BLaER1 treated with 17β-estradiol and CSF1 and Interleukin-3, amounts not matched to agents 10 nM and 100 nM (cell line): ENCODE measurements around the gene TMEM131.
"Not testable (repeated sequence)": the region's sequence is repeated elsewhere in the genome, so short reads cannot be mapped to it uniquely, and the experiment has no call there.

Source experiments
- H3K27ac ChIP-seq, 11 experiments: shearing (Covaris generic); formaldehyde crosslinking; 2 replicates each; pipeline ENCODE4 v1.8.1; 2022
- H3K27me3 ChIP-seq, 11 experiments: shearing (Covaris generic); formaldehyde crosslinking; 2 replicates each; pipeline ENCODE4 v1.8.1; 2022
- H3K36me3 ChIP-seq, 11 experiments: shearing (Covaris generic); formaldehyde crosslinking; 2 replicates each; pipeline ENCODE4 v1.8.1; 2022
- H3K4me1 ChIP-seq, 10 experiments: shearing (Covaris generic); formaldehyde crosslinking; 2 replicates each; pipeline ENCODE4 v1.8.1; 2022
- H3K4me2 ChIP-seq, 11 experiments: shearing (Covaris generic); formaldehyde crosslinking; 2 replicates each; pipeline ENCODE4 v1.8.1; 2022
- H3K4me3 ChIP-seq, 10 experiments: shearing (Covaris generic); formaldehyde crosslinking; 2 replicates each; pipeline ENCODE4 v1.8.1; 2022
- H3K9ac ChIP-seq, 11 experiments: shearing (Covaris generic); formaldehyde crosslinking; 2 replicates each; pipeline ENCODE4 v1.8.1; 2022
- H3K9me3 ChIP-seq, 11 experiments: shearing (Covaris generic); formaldehyde crosslinking; replicated peaks in 1 of 11; 2 replicates each; pipeline ENCODE4 v1.8.1; 2022
- H4K20me1 ChIP-seq, 11 experiments: shearing (Covaris generic); formaldehyde crosslinking; 2 replicates each; pipeline ENCODE4 v1.8.1; 2022
- Cebpa-rat ChIP-seq, 11 experiments: shearing (Covaris generic); IDR thresholded peaks; 2 replicates each; pipeline ENCODE4 v1.8.1; 2022

TMEM131 gene

DNA sequence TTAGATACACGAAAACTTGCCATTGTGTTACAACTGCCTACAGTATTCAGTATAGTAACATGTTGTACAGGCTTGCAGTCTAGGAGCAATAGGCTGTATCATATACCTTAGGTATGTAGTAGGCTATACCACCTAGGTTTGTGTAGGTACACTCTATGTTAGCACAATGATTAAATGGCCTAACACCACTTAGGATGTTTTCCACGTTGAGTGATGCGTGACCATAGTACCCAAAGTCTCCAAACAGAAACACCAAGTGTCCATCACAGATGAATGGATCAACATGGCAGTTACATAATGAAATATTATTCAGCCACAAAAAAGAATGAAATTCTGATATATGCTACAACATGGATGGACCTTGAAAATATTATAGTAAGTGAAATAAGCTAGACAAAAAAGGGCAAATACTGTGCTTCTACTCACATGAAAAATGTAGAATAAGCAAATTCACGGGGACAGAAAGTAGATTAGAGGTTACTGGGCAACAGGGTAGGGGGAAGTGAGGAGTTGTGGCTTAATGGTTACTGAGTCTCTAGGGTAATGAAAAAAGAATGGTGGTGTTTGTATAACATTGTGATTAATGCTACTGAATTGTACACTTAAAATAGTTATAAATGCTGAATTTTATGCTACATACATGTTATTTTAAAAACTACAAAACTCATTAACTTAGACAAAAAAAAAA lies 62.6 kb downstream of the TMEM131 start:
- H4K20me1 ChIP-seq: peaks cover 8 to 98% (median 15%) of the 10 kb centered on the region in 11 experiments; a peak in 16 of 22 replicates
- H3K27me3 ChIP-seq: no peaks in the 10 kb centered on the region
- peaks cover 0 to 9% (median 0%) of the 10 kb centered on the region in 11 experiments; a peak in 4 of 22 replicates for H3K36me3 ChIP-seq
- H3K27ac ChIP-seq: peak overlapping the region in 6 of 11 experiments; percentile 83 to 92 (median 86); a peak in 11 of 22 replicates
- H3K4me1 ChIP-seq: peaks cover 50 to 85% (median 75%) of the 10 kb centered on the region in 10 experiments
- H3K9me3 ChIP-seq: peaks cover 0 to 13% (median 6%) of the 10 kb centered on the region in 11 experiments; a peak in 9 of 22 replicates
- H3K9ac ChIP-seq: no peak overlapping the region
- peak overlapping the region in 9 of 11 experiments; percentile 2 to 86 (median 31); a peak in 12 of 22 replicates for H3K4me2 ChIP-seq
- H3K4me3 ChIP-seq: no peak overlapping the region
- TF ChIP-seq Cebpa-rat (IDR thresholded peaks at IDR 0.05): no peak

DNA sequence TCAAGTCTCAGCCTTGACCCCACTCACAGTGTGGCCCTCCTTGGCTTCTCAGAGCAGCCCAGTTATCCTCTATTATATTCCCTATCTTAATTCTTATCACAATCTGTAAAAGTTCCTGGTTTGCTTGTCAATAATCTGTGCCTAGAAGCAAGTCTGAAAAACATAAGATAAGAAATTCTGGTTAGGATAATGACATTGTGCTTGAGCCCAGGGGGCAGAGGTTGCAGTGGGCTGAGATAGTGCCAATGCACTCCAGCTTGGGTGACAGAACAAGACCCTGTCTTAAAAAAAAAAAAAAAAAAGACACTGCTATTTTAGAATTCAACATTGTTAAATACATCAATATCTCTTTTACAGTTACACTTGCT lies 63.9 kb downstream of the TMEM131 start:
- peaks cover 8 to 94% (median 15%) of the 10 kb centered on the region in 11 experiments; a peak in 16 of 22 replicates for H4K20me1 ChIP-seq

DNA sequence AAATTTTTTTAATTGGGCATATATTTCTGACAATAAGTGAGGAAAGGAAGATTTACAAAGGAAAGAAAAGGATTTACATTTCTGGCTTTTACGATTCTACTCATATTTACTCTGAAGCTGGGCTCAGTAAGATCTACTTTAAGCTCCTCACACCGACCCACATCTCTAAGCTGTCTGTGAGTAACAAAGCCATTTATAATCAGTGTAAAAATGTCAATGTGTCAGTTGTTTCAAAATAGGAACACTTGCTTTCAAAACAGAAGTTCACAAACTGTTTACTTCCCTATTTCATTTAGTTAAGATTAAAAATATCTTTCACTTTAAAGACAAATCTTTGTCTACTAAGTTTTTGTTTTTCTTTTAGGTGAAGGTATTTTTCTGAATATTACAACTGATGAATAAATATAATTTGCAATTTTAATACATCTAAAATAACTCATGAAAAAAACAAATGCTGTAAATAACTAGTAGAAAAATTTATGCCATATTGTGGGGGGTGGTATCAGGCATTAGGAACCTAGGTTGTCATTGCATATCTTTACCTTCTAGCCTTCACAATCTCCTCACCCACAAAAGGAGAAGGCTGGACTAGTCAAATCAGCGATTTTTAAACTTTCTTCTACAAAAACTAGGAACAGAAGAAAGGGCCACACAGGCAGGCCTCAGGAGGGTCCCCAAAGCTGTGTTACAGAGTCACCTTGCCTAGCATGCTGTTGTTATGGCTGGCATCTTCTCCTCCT lies 64.5 kb downstream of the TMEM131 start:
- Histone ChIP-seq H4K20me1 (peaks cover 6 to 94% (median 13%) of the 10 kb centered on the region in 11 experiments; a peak in 16 of 22 replicates), H3K4me2 (peak overlapping the region; percentile 65 to 89 (median 82)), H3K27ac (peak overlapping the region; percentile 64 to 92 (median 83); a peak in 21 of 22 replicates), H3K4me1 (peaks cover 39 to 82% (median 63%) of the 10 kb centered on the region in 10 experiments), H3K27me3 (no peaks in the 10 kb centered on the region), H3K9ac (peak overlapping the region; percentile 59 to 79 (median 70)), H3K4me3 (peak overlapping the region; percentile 15 to 47 (median 36); a peak in 12 of 20 replicates), H3K36me3 (peaks cover 0 to 17% (median 6%) of the 10 kb centered on the region in 11 experiments; a peak in 10 of 22 replicates), H3K9me3 (peaks cover 0 to 17% (median 7%) of the 10 kb centered on the region in 11 experiments; a peak in 10 of 22 replicates)
- no peak for TF ChIP-seq Cebpa-rat (IDR thresholded peaks at IDR 0.05)

More for the DNA sequence above, 63.9 kb downstream of the TMEM131 start:
- no peak for TF ChIP-seq Cebpa-rat (IDR thresholded peaks at IDR 0.05)
- Histone ChIP-seq H3K4me3 (0 out of 20 replicates have a peak overlapping the region, but pooled peaks of 1 of the 10 experiments have one; percentile 8), H3K9ac (peak overlapping the region in 10 of 11 experiments; percentile 23 to 79 (median 70); a peak in 20 of 22 replicates), H3K9me3 (peaks cover 0 to 17% (median 7%) of the 10 kb centered on the region in 11 experiments; a peak in 9 of 22 replicates), H3K27me3 (no peaks in the 10 kb centered on the region), H3K4me1 (peaks cover 45 to 82% (median 68%) of the 10 kb centered on the region in 10 experiments), H3K36me3 (peaks cover 0 to 14% (median under 1%) of the 10 kb centered on the region in 11 experiments; a peak in 8 of 22 replicates), H3K27ac (peak overlapping the region; percentile 6 to 92 (median 83); a peak in 21 of 22 replicates), H3K4me2 (peak overlapping the region; percentile 65 to 89 (median 82))

DNA sequence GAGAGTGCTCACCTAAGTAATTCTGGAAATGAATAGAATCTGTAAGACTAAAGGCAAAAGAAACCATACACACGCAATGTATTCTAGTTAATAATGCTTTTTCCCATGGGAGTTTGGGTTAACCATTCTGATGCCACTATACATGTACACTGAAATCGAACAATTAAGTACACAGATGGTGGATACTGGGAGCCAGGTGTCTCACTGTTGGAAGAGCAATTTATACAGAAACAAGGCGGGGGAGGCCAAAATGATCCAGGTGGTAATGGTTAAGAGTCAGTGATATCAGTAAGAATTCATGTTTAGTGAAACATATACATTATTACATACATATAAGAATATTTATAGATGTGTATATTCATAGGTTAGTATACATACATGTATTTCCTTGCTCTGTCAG lies 67.2 kb downstream of the TMEM131 start:
- peaks cover 10 to 39% (median 14%) of the 10 kb centered on the region in 11 experiments; a peak in 15 of 22 replicates for H3K9me3 ChIP-seq
- no peak overlapping the region for H3K9ac ChIP-seq
- H3K4me1 ChIP-seq: peaks cover 30 to 58% (median 46%) of the 10 kb centered on the region in 10 experiments
- TF ChIP-seq Cebpa-rat (IDR thresholded peaks at IDR 0.05): no peak
- H3K4me3 ChIP-seq: no peak overlapping the region
- peaks cover 26 to 44% (median 32%) of the 10 kb centered on the region in 11 experiments for H3K36me3 ChIP-seq
- peak overlapping the region in 2 of 11 experiments; percentile 12 to 90; a peak in 1 of 22 replicates for H3K27ac ChIP-seq
- no peaks in the 10 kb centered on the region for H3K27me3 ChIP-seq
- H4K20me1 ChIP-seq: peaks cover 0 to 72% (median 0%) of the 10 kb centered on the region in 11 experiments; a peak in 5 of 22 replicates
- peak overlapping the region in 4 of 11 experiments; percentile 75 to 86 (median 82); a peak in 7 of 22 replicates for H3K4me2 ChIP-seq

DNA sequence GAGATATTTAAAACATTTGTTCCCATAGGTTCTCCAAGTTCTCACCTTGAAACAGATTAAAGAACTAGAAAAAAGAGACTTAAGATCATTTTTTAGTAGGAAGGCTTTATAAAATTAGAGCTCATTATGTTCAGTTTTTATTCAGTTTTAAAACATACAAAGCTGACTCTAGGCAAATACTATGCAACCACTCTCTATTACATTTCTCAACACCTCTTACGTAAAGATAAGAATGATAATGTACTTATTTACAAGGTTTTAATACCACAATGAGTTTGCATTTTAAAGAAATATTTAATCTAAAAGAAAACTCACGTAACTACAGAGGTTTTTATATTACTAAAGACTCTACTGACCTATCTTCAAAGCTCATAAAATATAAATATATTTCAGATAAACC lies 68.8 kb downstream of the TMEM131 start:
- Histone ChIP-seq H3K36me3 (peaks cover 42 to 60% (median 49%) of the 10 kb centered on the region in 11 experiments), H3K4me2 (peak overlapping the region in 2 of 11 experiments; percentile 4 to 6; a peak in 2 of 22 replicates), H3K9me3 (peaks cover 8 to 34% (median 14%) of the 10 kb centered on the region in 11 experiments; a peak in 21 of 22 replicates), H4K20me1 (peaks cover 0 to 58% (median 0%) of the 10 kb centered on the region in 11 experiments; a peak in 5 of 22 replicates), H3K27me3 (no peaks in the 10 kb centered on the region), H3K4me1 (peaks cover 21 to 41% (median 32%) of the 10 kb centered on the region in 10 experiments), H3K4me3 (no peak overlapping the region), H3K27ac (peak overlapping the region in 1 of 11 experiments; percentile 19; a peak in 2 of 22 replicates), H3K9ac (no peak overlapping the region)
- TF ChIP-seq Cebpa-rat (IDR thresholded peaks at IDR 0.05): no peak

DNA sequence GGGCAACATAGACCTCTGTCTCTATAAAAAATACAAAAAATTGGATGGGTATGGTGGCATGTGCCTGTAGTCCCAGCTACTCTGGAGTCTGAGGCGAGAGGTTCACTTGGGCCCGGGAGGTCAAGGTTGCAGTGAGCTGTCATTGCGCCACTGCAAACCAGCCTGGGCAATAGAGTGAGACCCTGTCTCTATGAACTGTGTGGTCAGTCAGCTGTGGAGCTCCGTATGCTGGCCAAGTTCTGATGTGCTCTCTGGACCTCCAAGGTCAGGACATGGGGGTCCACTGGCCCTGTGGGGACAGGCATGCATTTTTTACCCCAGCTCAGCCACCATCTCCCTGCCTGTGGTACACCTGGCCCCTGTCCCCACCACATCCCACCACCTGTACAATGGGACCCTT lies 71.6 kb downstream of the TMEM131 start:
- no peak overlapping the region for H3K9ac ChIP-seq
- H3K4me2 ChIP-seq: no peak overlapping the region
- H3K27me3 ChIP-seq: no peaks in the 10 kb centered on the region
- peaks cover 68 to 88% (median 76%) of the 10 kb centered on the region in 11 experiments for H3K36me3 ChIP-seq
- H3K4me1 ChIP-seq: peaks cover under 1 to 16% (median 5%) of the 10 kb centered on the region in 10 experiments; a peak in 18 of 20 replicates
- H4K20me1 ChIP-seq: peaks cover 0 to 32% (median 0%) of the 10 kb centered on the region in 11 experiments; a peak in 3 of 22 replicates
- no peak for TF ChIP-seq Cebpa-rat (IDR thresholded peaks at IDR 0.05)
- peaks cover 32 to 62% (median 42%) of the 10 kb centered on the region in 11 experiments for H3K9me3 ChIP-seq
- no peak overlapping the region for H3K4me3 ChIP-seq
- no peak overlapping the region for H3K27ac ChIP-seq

DNA sequence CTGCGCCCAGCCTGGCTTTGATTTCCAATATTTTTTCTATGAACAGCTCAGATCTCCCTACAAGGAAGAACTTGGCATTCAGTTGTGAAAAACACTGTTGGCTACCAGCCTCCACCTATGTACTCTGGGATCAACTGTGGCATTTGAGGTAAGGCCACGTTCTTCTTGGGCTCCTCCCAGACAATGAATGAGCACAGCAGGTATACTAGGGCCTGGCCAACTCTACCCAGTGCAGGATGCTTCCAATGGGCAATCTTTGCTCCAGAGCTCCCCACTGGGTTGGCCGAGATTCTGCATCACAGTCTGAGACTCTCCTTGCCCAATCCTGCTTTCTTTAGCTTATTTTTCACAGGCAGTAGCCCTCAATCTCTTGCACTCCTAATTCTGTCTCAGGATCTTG lies 75.9 kb downstream of the TMEM131 start:
- Histone ChIP-seq H3K27ac (no peak overlapping the region), H3K27me3 (no peaks in the 10 kb centered on the region), H3K36me3 (peaks cover 68 to 84% (median 73%) of the 10 kb centered on the region in 11 experiments), H4K20me1 (peaks cover 0 to 28% (median 0%) of the 10 kb centered on the region in 11 experiments; a peak in 6 of 22 replicates), H3K9me3 (peaks cover 48 to 65% (median 58%) of the 10 kb centered on the region in 11 experiments), H3K4me3 (peak overlapping the region in 1 of 10 experiments; percentile 9; a peak in 3 of 20 replicates), H3K4me2 (no peak overlapping the region), H3K4me1 (peaks cover 0 to 6% (median 2%) of the 10 kb centered on the region in 10 experiments; a peak in 3 of 20 replicates), H3K9ac (no peak overlapping the region)
- no peak for TF ChIP-seq Cebpa-rat (IDR thresholded peaks at IDR 0.05)

DNA sequence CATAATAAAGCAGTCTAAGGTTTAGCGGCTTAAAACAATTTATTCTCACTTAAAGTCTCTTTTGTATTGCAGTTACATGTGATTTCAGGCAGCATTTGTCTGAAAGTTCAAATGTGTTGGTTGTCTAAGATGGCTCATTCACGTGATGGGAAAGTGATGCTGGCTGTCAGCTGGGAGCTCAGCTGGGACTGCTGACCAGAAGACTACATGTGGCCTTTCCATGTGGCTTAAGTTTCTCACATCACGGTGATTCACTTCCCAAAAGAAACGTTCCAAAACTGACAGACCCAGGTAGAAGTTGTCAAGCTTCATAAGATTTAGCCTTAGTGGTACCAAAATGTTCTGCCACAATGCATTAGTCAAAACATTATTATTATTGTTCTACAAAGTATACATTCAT lies 76.9 kb downstream of the TMEM131 start:
- Histone ChIP-seq H3K4me2 (no peak overlapping the region), H3K9ac (no peak overlapping the region), H3K4me3 (no peak overlapping the region), H3K27me3 (no peaks in the 10 kb centered on the region), H4K20me1 (peaks cover 0 to 39% (median 0%) of the 10 kb centered on the region in 11 experiments; a peak in 6 of 22 replicates), H3K36me3 (peaks cover 59 to 84% (median 64%) of the 10 kb centered on the region in 11 experiments), H3K4me1 (peaks cover 0 to 6% (median 2%) of the 10 kb centered on the region in 10 experiments; a peak in 3 of 20 replicates), H3K9me3 (peaks cover 43 to 58% (median 52%) of the 10 kb centered on the region in 11 experiments), H3K27ac (no peak overlapping the region)
- TF ChIP-seq Cebpa-rat (IDR thresholded peaks at IDR 0.05): no peak

DNA sequence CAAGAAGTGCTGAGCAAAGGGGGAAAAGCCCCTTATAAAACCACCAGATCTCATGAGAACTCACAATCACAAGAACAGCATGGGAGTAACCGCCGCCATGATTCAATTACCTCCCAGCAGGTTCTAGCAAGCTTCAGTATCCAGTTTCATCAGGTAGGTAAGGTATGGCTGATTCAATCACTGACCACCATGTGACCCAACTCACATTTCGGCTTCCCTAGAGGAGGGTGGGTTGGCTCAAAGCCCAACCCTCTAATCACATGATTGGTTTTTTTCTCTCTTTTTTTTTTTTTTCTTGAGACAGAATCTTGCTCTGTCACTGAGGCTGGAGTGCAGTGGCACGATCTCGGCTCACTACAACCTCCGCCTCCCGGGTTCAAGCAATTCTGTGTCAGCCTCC lies 78.1 kb downstream of the TMEM131 start:
- Histone ChIP-seq H4K20me1 (peaks cover 0 to 50% (median 0%) of the 10 kb centered on the region in 11 experiments; a peak in 7 of 22 replicates), H3K36me3 (peaks cover 51 to 78% (median 54%) of the 10 kb centered on the region in 11 experiments), H3K9me3 (peaks cover 43 to 63% (median 51%) of the 10 kb centered on the region in 11 experiments), H3K4me1 (peaks cover 0 to 11% (median 2%) of the 10 kb centered on the region in 10 experiments; a peak in 7 of 20 replicates)
- H3K27ac ChIP-seq, H3K4me2 ChIP-seq, H3K9ac ChIP-seq, H3K4me3 ChIP-seq, H3K27me3 ChIP-seq: not testable (repeated sequence)
